GM12892 (cell line): ENCODE results near the gene MAP3K7CL.

ENCODE experiments used
- POLR2A ChIP-seq: IDR thresholded peaks from 2 replicates; pipeline ENCODE4 v1.6.1; 2011; ENCODE audit warnings: low read depth, low read length, control low read depth
- POLR2AphosphoS5 ChIP-seq: IDR thresholded peaks from 2 replicates; pipeline ENCODE4 v1.6.1; 2011; ENCODE audit warnings: low read depth, low read length, control low read depth

DNA sequence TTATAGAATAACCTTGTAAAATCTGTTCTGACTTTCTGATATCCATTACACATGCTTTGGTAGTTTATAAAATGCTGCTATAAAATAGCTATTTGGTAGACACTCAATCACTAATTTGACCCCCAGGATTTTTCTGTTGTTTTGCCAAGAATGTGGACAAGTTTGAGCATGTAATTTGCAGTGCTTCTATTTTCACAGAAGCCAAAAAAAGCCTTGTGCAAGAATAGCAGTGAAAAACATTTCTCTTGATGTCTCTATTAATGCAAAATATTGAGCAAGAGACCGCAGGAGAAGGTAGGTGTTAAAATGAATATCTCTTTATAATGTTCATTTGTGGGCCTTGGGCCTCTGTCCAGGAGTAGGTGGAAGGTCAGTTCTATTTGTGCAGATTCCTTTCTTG, 22.5 kb downstream of the MAP3K7CL start:
- TF ChIP-seq POLR2A, result no peak
- TF ChIP-seq POLR2AphosphoS5, result no peak
